Measurements from ENCODE around the gene MTRF1.
A peak's percentile ranks its signal among the peaks of the same experiment; 100 is the strongest.
"Not testable (repeated sequence)": the region's sequence is repeated elsewhere in the genome, so short reads cannot be mapped to it uniquely, and the experiment has no call there.

Gene MTRF1

GRCh38 chr13:41222259-41222852 lies 41.0 kb downstream of the MTRF1 start:
- no peak for DNase-seq

GRCh38 chr13:41220401-41220800 lies 43.0 kb downstream of the MTRF1 start:
- no peak for DNase-seq

- DNase-seq, result no peak
Observed at GRCh38 chr13:41216160-41216559, 47.2 kb downstream of the MTRF1 start.

- no peak for DNase-seq
Observed at GRCh38 chr13:41213919-41214318, 49.5 kb downstream of the MTRF1 start.

GRCh38 chr13:41213316-41213715 lies 50.1 kb downstream of the MTRF1 start:
- DNase-seq, result no peak

GRCh38 chr13:41212881-41213280 lies 50.5 kb downstream of the MTRF1 start:
- no peak for DNase-seq

- no peak for DNase-seq
Observed at GRCh38 chr13:41211062-41211461, 52.3 kb downstream of the MTRF1 start.

- DNase-seq, result no peak
Observed at GRCh38 chr13:41206467-41206866, 56.9 kb downstream of the MTRF1 start.

GRCh38 chr13:41203810-41204209 lies 59.6 kb downstream of the MTRF1 start:
- no peak for DNase-seq

- DNase-seq, result no peak
Observed at GRCh38 chr13:41200126-41200525, 63.2 kb downstream of the MTRF1 start.

GRCh38 chr13:41199526-41199925 lies 63.9 kb downstream of the MTRF1 start:
- no peak for DNase-seq

GRCh38 chr13:41199079-41199478 lies 64.3 kb downstream of the MTRF1 start:
- no peak for DNase-seq

GRCh38 chr13:41196620-41197019 lies 66.8 kb downstream of the MTRF1 start:
- DNase-seq, result no peak

GRCh38 chr13:41196011-41196410 lies 67.4 kb downstream of the MTRF1 start:
- no peak for DNase-seq

- DNase-seq, result peak; percentile 77
Observed at GRCh38 chr13:41193919-41194824, 69.2 kb downstream of the MTRF1 start, which contains the start of gene KBTBD7. Gene KBTBD7 (minus strand): TSS chr13:41194569. CDS start chr13:41194257, 312 bp downstream.

GRCh38 chr13:41193469-41193868 lies 69.9 kb downstream of the MTRF1 start:
- no peak for DNase-seq

GRCh38 chr13:41188584-41188983 lies 74.8 kb downstream of the MTRF1 start:
- no peak for DNase-seq

- no peak for DNase-seq
Observed at GRCh38 chr13:41186481-41186880, 76.9 kb downstream of the MTRF1 start.

- no peak for DNase-seq
Observed at GRCh38 chr13:41182231-41182630, 81.1 kb downstream of the MTRF1 start.

GRCh38 chr13:41179593-41180250 lies 83.7 kb downstream of the MTRF1 start:
- no peak for DNase-seq

- no peak for DNase-seq
Observed at GRCh38 chr13:41178040-41178439, 85.3 kb downstream of the MTRF1 start.

- no peak for DNase-seq
Observed at GRCh38 chr13:41177616-41178015, 85.8 kb downstream of the MTRF1 start.

GRCh38 chr13:41175576-41175975 lies 87.8 kb downstream of the MTRF1 start:
- not testable (repeated sequence) for DNase-seq
